22Rv1 (cell line): ENCODE data around the gene LPIN1.

Experiments used
- ZFX ChIP-seq: fragments of 450-650 bp; IDR thresholded peaks from 2 replicates; pipeline ENCODE4 v1.6.1; 2017; ENCODE audit warnings: antibody characterized with exemption, borderline replicate concordance
- TF ChIP-seq, protein P1 (sequence below): fragments of 450-650 bp; IDR thresholded peaks from 2 replicates; pipeline ENCODE4 v1.5.1; 2017; ENCODE audit warnings: mild to moderate bottlenecking

GRCh38 chr2:11705711-11706110, 40.7 kb upstream of the LPIN1 start:
- TF ChIP-seq, protein P1, sequence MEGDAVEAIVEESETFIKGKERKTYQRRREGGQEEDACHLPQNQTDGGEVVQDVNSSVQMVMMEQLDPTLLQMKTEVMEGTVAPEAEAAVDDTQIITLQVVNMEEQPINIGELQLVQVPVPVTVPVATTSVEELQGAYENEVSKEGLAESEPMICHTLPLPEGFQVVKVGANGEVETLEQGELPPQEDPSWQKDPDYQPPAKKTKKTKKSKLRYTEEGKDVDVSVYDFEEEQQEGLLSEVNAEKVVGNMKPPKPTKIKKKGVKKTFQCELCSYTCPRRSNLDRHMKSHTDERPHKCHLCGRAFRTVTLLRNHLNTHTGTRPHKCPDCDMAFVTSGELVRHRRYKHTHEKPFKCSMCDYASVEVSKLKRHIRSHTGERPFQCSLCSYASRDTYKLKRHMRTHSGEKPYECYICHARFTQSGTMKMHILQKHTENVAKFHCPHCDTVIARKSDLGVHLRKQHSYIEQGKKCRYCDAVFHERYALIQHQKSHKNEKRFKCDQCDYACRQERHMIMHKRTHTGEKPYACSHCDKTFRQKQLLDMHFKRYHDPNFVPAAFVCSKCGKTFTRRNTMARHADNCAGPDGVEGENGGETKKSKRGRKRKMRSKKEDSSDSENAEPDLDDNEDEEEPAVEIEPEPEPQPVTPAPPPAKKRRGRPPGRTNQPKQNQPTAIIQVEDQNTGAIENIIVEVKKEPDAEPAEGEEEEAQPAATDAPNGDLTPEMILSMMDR, result no peak
- TF ChIP-seq ZFX, result no peak
